Measurements from ENCODE around the gene CHST11.

The CHST11 gene

GRCh38 chr12:104659058-104659457 lies 202.3 kb downstream of the CHST11 start:
- peaks cover 13% of the 10 kb centered on the region for H3K4me1 ChIP-seq (ENCODE audit: insufficient read depth, insufficient read length)
- H3K27me3 ChIP-seq (ENCODE audit: insufficient read depth, insufficient read length) = no peaks in the 10 kb centered on the region
- no peaks in the 10 kb centered on the region for H3K9me3 ChIP-seq (ENCODE audit: insufficient read depth, low read length)
- H3K36me3 ChIP-seq (ENCODE audit: insufficient read depth, insufficient read length, low read length) = no peaks in the 10 kb centered on the region
- no peak overlapping the region for H3K4me3 ChIP-seq (ENCODE audit: insufficient read length, low read depth)
- no peak for DNase-seq (ENCODE audit: low read depth, low spot score)
- no peak for TF ChIP-seq SUZ12 (IDR thresholded peaks at IDR 0.05; ENCODE audit: extremely low read depth, insufficient read depth, insufficient read length)
- no peak for TF ChIP-seq ZNF274 (IDR thresholded peaks at IDR 0.05; ENCODE audit: low read depth, low read length)
- no peak for TF ChIP-seq YY1 (IDR thresholded peaks at IDR 0.05; ENCODE audit: insufficient read depth, insufficient read length)
- no peak overlapping the region for H3K9ac ChIP-seq (ENCODE audit: insufficient read length, low read depth)

GRCh38 chr12:104662203-104662602 lies 205.5 kb downstream of the CHST11 start:
- no peaks in the 10 kb centered on the region for H3K27me3 ChIP-seq (ENCODE audit: insufficient read depth, insufficient read length)
- DNase-seq (ENCODE audit: low read depth, low spot score) = no peak
- no peak overlapping the region for H3K4me3 ChIP-seq (ENCODE audit: insufficient read length, low read depth)
- no peaks in the 10 kb centered on the region for H3K9me3 ChIP-seq (ENCODE audit: insufficient read depth, low read length)
- H3K9ac ChIP-seq (ENCODE audit: insufficient read length, low read depth) = no peak overlapping the region
- peaks cover 4% of the 10 kb centered on the region for H3K4me1 ChIP-seq (ENCODE audit: insufficient read depth, insufficient read length)
- H3K36me3 ChIP-seq (ENCODE audit: insufficient read depth, insufficient read length, low read length) = no peaks in the 10 kb centered on the region
- no peak for TF ChIP-seq YY1 (IDR thresholded peaks at IDR 0.05; ENCODE audit: insufficient read depth, insufficient read length)
- TF ChIP-seq SUZ12 (IDR thresholded peaks at IDR 0.05; ENCODE audit: extremely low read depth, insufficient read depth, insufficient read length) = no peak
- no peak for TF ChIP-seq ZNF274 (IDR thresholded peaks at IDR 0.05; ENCODE audit: low read depth, low read length)

GRCh38 chr12:104662908-104663307 lies 206.2 kb downstream of the CHST11 start:
- H3K36me3 ChIP-seq (ENCODE audit: insufficient read depth, insufficient read length, low read length) = no peaks in the 10 kb centered on the region
- H3K4me1 ChIP-seq (ENCODE audit: insufficient read depth, insufficient read length) = peaks cover 2% of the 10 kb centered on the region
- no peak for TF ChIP-seq YY1 (IDR thresholded peaks at IDR 0.05; ENCODE audit: insufficient read depth, insufficient read length)
- TF ChIP-seq SUZ12 (IDR thresholded peaks at IDR 0.05; ENCODE audit: extremely low read depth, insufficient read depth, insufficient read length) = no peak
- no peak for TF ChIP-seq ZNF274 (IDR thresholded peaks at IDR 0.05; ENCODE audit: low read depth, low read length)
- H3K27me3 ChIP-seq (ENCODE audit: insufficient read depth, insufficient read length) = no peaks in the 10 kb centered on the region
- no peak overlapping the region for H3K9ac ChIP-seq (ENCODE audit: insufficient read length, low read depth)
- H3K4me3 ChIP-seq (ENCODE audit: insufficient read length, low read depth) = no peak overlapping the region
- H3K9me3 ChIP-seq (ENCODE audit: insufficient read depth, low read length) = no peaks in the 10 kb centered on the region
- no peak for DNase-seq (ENCODE audit: low read depth, low spot score)

GRCh38 chr12:104664351-104664750 lies 207.6 kb downstream of the CHST11 start:
- no peaks in the 10 kb centered on the region for H3K36me3 ChIP-seq (ENCODE audit: insufficient read depth, insufficient read length, low read length)
- no peak overlapping the region for H3K4me3 ChIP-seq (ENCODE audit: insufficient read length, low read depth)
- no peak overlapping the region for H3K9ac ChIP-seq (ENCODE audit: insufficient read length, low read depth)
- TF ChIP-seq SUZ12 (IDR thresholded peaks at IDR 0.05; ENCODE audit: extremely low read depth, insufficient read depth, insufficient read length) = no peak
- no peak for TF ChIP-seq ZNF274 (IDR thresholded peaks at IDR 0.05; ENCODE audit: low read depth, low read length)
- no peak for TF ChIP-seq YY1 (IDR thresholded peaks at IDR 0.05; ENCODE audit: insufficient read depth, insufficient read length)
- peaks cover 5% of the 10 kb centered on the region for H3K4me1 ChIP-seq (ENCODE audit: insufficient read depth, insufficient read length)
- no peak for DNase-seq (ENCODE audit: low read depth, low spot score)
- H3K27me3 ChIP-seq (ENCODE audit: insufficient read depth, insufficient read length) = no peaks in the 10 kb centered on the region
- no peaks in the 10 kb centered on the region for H3K9me3 ChIP-seq (ENCODE audit: insufficient read depth, low read length)

GRCh38 chr12:104665296-104665695 lies 208.5 kb downstream of the CHST11 start:
- Histone ChIP-seq H3K4me3 (ENCODE audit: insufficient read length, low read depth) (no peak overlapping the region), H3K4me1 (ENCODE audit: insufficient read depth, insufficient read length) (peaks cover 10% of the 10 kb centered on the region), H3K9ac (ENCODE audit: insufficient read length, low read depth) (no peak overlapping the region), H3K27me3 (ENCODE audit: insufficient read depth, insufficient read length) (no peaks in the 10 kb centered on the region), H3K9me3 (ENCODE audit: insufficient read depth, low read length) (no peaks in the 10 kb centered on the region), H3K36me3 (ENCODE audit: insufficient read depth, insufficient read length, low read length) (no peaks in the 10 kb centered on the region)
- no peak for DNase-seq (ENCODE audit: low read depth, low spot score)
- TF ChIP-seq SUZ12 (IDR thresholded peaks at IDR 0.05; ENCODE audit: extremely low read depth, insufficient read depth, insufficient read length) (no peak), YY1 (IDR thresholded peaks at IDR 0.05; ENCODE audit: insufficient read depth, insufficient read length) (no peak), ZNF274 (IDR thresholded peaks at IDR 0.05; ENCODE audit: low read depth, low read length) (no peak)

GRCh38 chr12:104667139-104667538 lies 210.4 kb downstream of the CHST11 start:
- DNase-seq (ENCODE audit: low read depth, low spot score) = no peak
- Histone ChIP-seq H3K9ac (ENCODE audit: insufficient read length, low read depth) (no peak overlapping the region), H3K4me3 (ENCODE audit: insufficient read length, low read depth) (no peak overlapping the region), H3K4me1 (ENCODE audit: insufficient read depth, insufficient read length) (peaks cover 14% of the 10 kb centered on the region), H3K27me3 (ENCODE audit: insufficient read depth, insufficient read length) (no peaks in the 10 kb centered on the region), H3K36me3 (ENCODE audit: insufficient read depth, insufficient read length, low read length) (no peaks in the 10 kb centered on the region), H3K9me3 (ENCODE audit: insufficient read depth, low read length) (no peaks in the 10 kb centered on the region)
- TF ChIP-seq ZNF274 (IDR thresholded peaks at IDR 0.05; ENCODE audit: low read depth, low read length) (no peak), YY1 (IDR thresholded peaks at IDR 0.05; ENCODE audit: insufficient read depth, insufficient read length) (no peak), SUZ12 (IDR thresholded peaks at IDR 0.05; ENCODE audit: extremely low read depth, insufficient read depth, insufficient read length) (no peak)

- Histone ChIP-seq H3K27me3 (ENCODE audit: insufficient read depth, insufficient read length) (no peaks in the 10 kb centered on the region), H3K4me1 (ENCODE audit: insufficient read depth, insufficient read length) (peaks cover 15% of the 10 kb centered on the region), H3K36me3 (ENCODE audit: insufficient read depth, insufficient read length, low read length) (no peaks in the 10 kb centered on the region), H3K9me3 (ENCODE audit: insufficient read depth, low read length) (no peaks in the 10 kb centered on the region), H3K9ac (ENCODE audit: insufficient read length, low read depth) (no peak overlapping the region), H3K4me3 (ENCODE audit: insufficient read length, low read depth) (no peak overlapping the region)
- no peak for DNase-seq (ENCODE audit: low read depth, low spot score)
- TF ChIP-seq YY1 (IDR thresholded peaks at IDR 0.05; ENCODE audit: insufficient read depth, insufficient read length) (no peak), SUZ12 (IDR thresholded peaks at IDR 0.05; ENCODE audit: extremely low read depth, insufficient read depth, insufficient read length) (no peak), ZNF274 (IDR thresholded peaks at IDR 0.05; ENCODE audit: low read depth, low read length) (no peak)
Measured at GRCh38 chr12:104668274-104668718, 211.5 kb downstream of the CHST11 start.

All from NT2/D1 (cell line).